ENCODE data around the gene PPP1R3F.

Gene PPP1R3F

GRCh38 chrX:49272421-49272820 is 2.8 kb downstream of the PPP1R3F start:
- no peak for TF ChIP-seq GATA3 (IDR thresholded peaks at IDR 0.05; ENCODE audit: low read depth, low read length)
- TF ChIP-seq GATA2 (IDR thresholded peaks at IDR 0.05; ENCODE audit: low read depth, low read length), result no peak

- TF ChIP-seq GATA2 (IDR thresholded peaks at IDR 0.05; ENCODE audit: low read depth, low read length) (peak; percentile 7; the same call in 1 of the 2 replicates), GATA3 (IDR thresholded peaks at IDR 0.05; ENCODE audit: low read depth, low read length) (no peak)
These were observed 3.7 kb downstream of the PPP1R3F start for GRCh38 chrX:49273181-49273727.

GRCh38 chrX:49276207-49276606 is 6.6 kb downstream of the PPP1R3F start:
- TF ChIP-seq GATA2 (IDR thresholded peaks at IDR 0.05; ENCODE audit: low read depth, low read length), result no peak

- TF ChIP-seq GATA3 (IDR thresholded peaks at IDR 0.05; ENCODE audit: low read depth, low read length) (no peak), GATA2 (IDR thresholded peaks at IDR 0.05; ENCODE audit: low read depth, low read length) (no peak)
These were observed 7.3 kb downstream of the PPP1R3F start for GRCh38 chrX:49276671-49277534.

- no peak for TF ChIP-seq GATA3 (IDR thresholded peaks at IDR 0.05; ENCODE audit: low read depth, low read length)
- no peak for TF ChIP-seq GATA2 (IDR thresholded peaks at IDR 0.05; ENCODE audit: low read depth, low read length)
These were observed 7.9 kb downstream of the PPP1R3F start for GRCh38 chrX:49277535-49277830.

- TF ChIP-seq GATA3 (IDR thresholded peaks at IDR 0.05; ENCODE audit: low read depth, low read length) (no peak), GATA2 (IDR thresholded peaks at IDR 0.05; ENCODE audit: low read depth, low read length) (no peak)
These were observed 8.5 kb downstream of the PPP1R3F start for GRCh38 chrX:49278081-49278480.

- TF ChIP-seq GATA2 (IDR thresholded peaks at IDR 0.05; ENCODE audit: low read depth, low read length), result 0 out of 2 replicates have a peak, but pooled peaks have one; percentile 31
- TF ChIP-seq GATA3 (IDR thresholded peaks at IDR 0.05; ENCODE audit: low read depth, low read length), result no peak
These were observed 13.0 kb downstream of the PPP1R3F start for GRCh38 chrX:49282647-49283011.

GRCh38 chrX:49284212-49284611 is 14.6 kb downstream of the PPP1R3F start:
- TF ChIP-seq GATA2 (IDR thresholded peaks at IDR 0.05; ENCODE audit: low read depth, low read length) (no peak), GATA3 (IDR thresholded peaks at IDR 0.05; ENCODE audit: low read depth, low read length) (no peak)

GRCh38 chrX:49286136-49286535 is 16.5 kb downstream of the PPP1R3F start:
- TF ChIP-seq GATA3 (IDR thresholded peaks at IDR 0.05; ENCODE audit: low read depth, low read length) (no peak), GATA2 (IDR thresholded peaks at IDR 0.05; ENCODE audit: low read depth, low read length) (no peak)

GRCh38 chrX:49286581-49286980 is 17.0 kb downstream of the PPP1R3F start:
- no peak for TF ChIP-seq GATA3 (IDR thresholded peaks at IDR 0.05; ENCODE audit: low read depth, low read length)

GRCh38 chrX:49287665-49288064 is 18.1 kb downstream of the PPP1R3F start:
- TF ChIP-seq GATA3 (IDR thresholded peaks at IDR 0.05; ENCODE audit: low read depth, low read length), result no peak

GRCh38 chrX:49290215-49290614 is 20.6 kb downstream of the PPP1R3F start:
- TF ChIP-seq GATA3 (IDR thresholded peaks at IDR 0.05; ENCODE audit: low read depth, low read length) (no peak), GATA2 (IDR thresholded peaks at IDR 0.05; ENCODE audit: low read depth, low read length) (no peak)

GRCh38 chrX:49291615-49292337 is 22.2 kb downstream of the PPP1R3F start:
- no peak for TF ChIP-seq GATA2 (IDR thresholded peaks at IDR 0.05; ENCODE audit: low read depth, low read length)
- no peak for TF ChIP-seq GATA3 (IDR thresholded peaks at IDR 0.05; ENCODE audit: low read depth, low read length)

GRCh38 chrX:49292400-49293362 is 23.1 kb downstream of the PPP1R3F start:
- TF ChIP-seq GATA3 (IDR thresholded peaks at IDR 0.05; ENCODE audit: low read depth, low read length) (no peak), GATA2 (IDR thresholded peaks at IDR 0.05; ENCODE audit: low read depth, low read length) (no peak)

Measured in SH-SY5Y (cell line).